Measurements from ENCODE around the gene MORN4.
A peak's percentile ranks its signal among the peaks of the same experiment; 100 is the strongest.
"Not testable (repeated sequence)": the region's sequence is repeated elsewhere in the genome, so short reads cannot be mapped to it uniquely, and the experiment has no call there.

The MORN4 gene

GRCh38 chr10:97632949-97633884 is at the start of gene MORN4:
Gene MORN4, minus strand, starts transcription at chr10:97633500. Its CDS starts 13,847 bp downstream, at chr10:97619653.
- DNase-seq, result peak; percentile 83

DNA sequence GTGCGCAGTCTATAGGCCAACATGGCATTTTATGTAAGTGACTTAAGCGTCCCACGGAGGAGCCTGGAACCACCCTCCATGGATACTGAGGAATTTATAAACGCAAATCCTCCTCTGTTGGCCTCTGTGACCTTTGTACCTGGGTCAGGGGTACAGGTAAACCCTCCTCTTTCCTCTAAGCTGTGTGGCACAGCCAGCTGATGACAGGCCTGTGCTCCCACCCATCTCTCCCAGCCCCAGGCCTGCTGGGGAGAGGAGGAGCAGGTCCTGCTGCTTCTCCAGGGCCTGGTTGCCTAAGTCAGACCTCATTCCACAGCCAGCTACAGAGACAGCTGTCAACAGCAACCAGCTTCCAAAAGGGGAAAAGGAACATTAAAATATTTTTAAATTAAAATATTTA is 48.7 kb upstream of the MORN4 start:
- DNase-seq, result no peak

DNA sequence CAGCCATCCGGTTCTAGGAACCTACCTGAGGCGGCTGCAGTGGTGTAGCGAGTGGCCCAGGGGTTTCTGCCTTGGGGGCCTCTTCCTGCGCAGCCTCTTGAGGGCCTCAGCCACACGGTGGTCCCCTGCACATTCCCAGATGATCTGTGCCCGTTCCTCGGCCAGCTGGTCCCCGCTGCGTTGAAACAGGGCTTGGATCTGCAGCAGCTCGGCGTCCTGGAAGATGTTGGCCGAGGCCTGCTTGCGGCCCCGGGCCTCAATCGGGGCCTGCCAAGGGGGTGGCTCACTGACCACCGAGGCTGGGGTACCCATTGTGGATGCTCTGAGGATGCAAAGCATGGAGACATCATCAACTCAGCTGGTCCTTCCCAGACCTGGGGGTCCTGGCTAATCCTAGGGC is 46.3 kb upstream of the MORN4 start:
- no peak for DNase-seq

- DNase-seq, result peak; percentile 38
These were observed 43.7 kb upstream of the MORN4 start for GRCh38 chr10:97676770-97677581.

DNA sequence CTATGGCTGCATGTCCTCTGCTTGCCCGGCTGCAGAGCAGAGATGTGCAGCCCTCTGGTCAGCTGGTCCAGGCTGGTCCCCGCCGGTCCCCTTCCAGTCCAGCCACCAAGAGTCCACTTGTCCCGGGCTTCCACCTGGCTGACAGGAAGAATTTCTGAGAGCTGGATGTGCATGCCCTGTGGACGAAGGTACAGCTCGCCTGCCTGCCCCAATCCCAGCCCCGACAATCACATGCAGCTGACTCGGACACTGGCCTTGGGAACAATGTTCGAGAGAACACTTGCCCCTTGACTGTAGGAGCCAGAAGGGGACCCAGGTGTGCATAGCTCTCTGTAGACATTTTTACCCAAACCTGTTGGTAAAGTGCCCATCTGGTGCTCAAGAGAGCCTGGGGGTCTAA is 41.9 kb upstream of the MORN4 start:
- no peak for DNase-seq

- no peak for DNase-seq
These were observed 40.6 kb upstream of the MORN4 start for GRCh38 chr10:97673736-97674525.

GRCh38 chr10:97669571-97669970 is 36.3 kb upstream of the MORN4 start:
- DNase-seq, result no peak

- no peak for DNase-seq
These were observed 34.2 kb upstream of the MORN4 start for GRCh38 chr10:97667463-97667862.

DNA sequence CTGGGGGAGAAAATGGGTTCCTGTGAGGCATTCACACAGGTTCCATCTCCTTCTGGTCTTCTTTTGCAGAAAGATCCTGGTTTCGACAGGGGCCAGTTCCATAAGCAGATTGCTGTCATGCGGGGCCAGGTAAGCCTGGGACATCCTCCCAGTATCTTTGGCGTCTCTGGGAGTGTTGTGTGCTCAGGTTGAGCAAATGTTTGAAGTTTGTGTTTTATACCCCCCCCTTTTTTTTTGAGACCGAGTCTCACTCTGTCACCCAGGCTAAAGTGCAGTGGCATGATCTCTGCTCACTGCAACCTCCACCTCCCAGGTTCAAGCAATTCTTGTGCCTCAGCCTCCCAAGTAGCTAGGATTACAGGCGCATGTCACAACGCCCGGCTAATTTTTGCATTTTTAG is 33.7 kb upstream of the MORN4 start:
- no peak for DNase-seq

DNA sequence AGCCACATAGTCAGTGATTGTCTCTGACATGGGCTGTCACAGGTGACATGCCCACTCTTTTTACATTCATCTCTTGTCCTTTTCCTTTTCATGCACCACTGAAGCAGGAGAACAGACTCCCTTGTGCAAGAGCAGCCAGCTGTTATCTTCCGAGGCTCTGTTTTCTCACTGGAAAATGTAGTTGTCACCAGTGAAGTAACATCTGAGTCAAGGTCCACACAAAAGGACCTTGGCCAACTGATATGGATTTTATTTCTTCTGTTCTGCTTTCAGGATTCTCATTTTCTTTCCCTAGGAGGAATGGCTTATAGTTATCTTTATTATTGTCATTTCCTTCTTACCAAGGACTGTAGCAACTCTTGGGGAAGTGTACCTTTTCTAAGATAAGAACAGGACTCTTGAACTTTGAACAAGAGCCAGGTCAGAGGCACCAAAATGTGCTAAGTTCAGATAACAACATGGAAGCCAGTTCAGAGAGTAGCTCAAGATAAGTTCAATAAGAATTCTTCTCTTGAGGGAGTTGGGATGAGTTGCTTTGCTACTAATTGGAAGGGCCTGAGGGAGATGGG is 31.1 kb upstream of the MORN4 start:
- no peak for DNase-seq

- DNase-seq, result no peak
These were observed 26.3 kb upstream of the MORN4 start for GRCh38 chr10:97659589-97659988.

GRCh38 chr10:97656777-97657176 is 23.5 kb upstream of the MORN4 start:
- no peak for DNase-seq

DNA sequence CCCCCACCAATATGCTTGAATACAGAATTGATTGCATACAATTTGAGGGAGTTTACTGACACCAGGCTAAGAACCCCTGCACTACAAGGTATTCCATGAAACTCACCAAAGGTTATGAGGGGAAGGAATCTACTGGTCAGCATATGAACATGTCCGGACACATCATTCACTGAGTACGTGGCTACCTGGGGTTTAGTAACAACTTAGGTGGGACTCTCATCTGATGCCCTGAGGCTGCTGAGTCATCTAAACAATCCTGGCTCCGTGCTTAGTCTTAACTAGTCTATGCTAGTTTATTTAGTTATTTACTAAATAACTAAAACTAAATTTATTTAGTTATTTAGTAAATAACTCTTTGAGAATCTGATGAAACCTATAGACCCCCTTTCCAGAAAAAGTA is 18.5 kb upstream of the MORN4 start:
- DNase-seq, result no peak

- no peak for DNase-seq
These were observed 17.4 kb upstream of the MORN4 start for GRCh38 chr10:97650726-97651125.

GRCh38 chr10:97649405-97649750 is 16.1 kb upstream of the MORN4 start:
- DNase-seq, result not testable (repeated sequence)

- DNase-seq, result no peak
These were observed 15.5 kb upstream of the MORN4 start for GRCh38 chr10:97648562-97649404.

DNA sequence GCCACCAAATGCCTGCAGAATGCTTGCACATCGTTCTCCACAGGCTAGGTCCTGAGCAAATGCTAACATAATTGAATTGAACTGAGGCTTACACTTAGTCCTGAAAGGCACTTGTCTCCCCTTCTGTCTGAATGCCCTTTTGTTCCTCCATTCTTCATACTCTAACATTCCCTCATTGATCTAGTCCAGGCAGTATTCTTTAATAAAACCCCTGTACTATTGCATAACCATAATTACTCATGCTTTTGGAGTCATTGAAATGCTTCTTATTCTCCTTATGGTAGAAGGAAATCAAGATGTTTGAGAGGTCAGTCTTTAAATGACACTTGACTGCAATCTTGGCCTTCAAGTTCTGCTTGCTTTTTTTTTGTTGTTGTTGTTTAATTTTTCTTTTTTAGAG is 14.3 kb upstream of the MORN4 start:
- DNase-seq, result no peak

GRCh38 chr10:97644936-97645335 is 11.6 kb upstream of the MORN4 start:
- no peak for DNase-seq

DNA sequence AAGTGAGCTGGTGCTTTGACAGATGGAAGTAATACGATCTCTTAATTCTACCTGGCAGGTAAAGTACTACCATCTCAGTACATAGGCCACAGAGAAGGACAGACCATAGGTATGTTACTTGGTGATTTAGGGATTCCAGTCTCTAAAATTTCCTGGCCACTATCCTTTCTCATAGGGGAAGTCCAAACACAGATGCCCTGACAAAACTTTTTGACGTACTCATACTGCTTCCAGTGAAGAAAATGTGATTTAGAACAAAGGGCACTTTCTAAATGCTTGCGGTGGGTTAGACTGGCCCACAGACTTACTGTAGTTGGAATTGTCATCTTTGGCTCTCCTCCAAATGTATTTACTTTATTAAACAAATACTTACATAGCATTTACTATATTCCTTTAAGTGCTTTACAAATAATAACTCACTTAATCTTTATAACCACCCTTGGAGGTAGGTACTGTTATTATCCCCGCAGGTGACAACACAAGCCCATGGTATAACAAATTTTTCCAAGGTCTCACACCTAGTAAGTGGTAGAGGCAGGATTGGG is 10.2 kb upstream of the MORN4 start:
- DNase-seq, result no peak

GRCh38 chr10:97642471-97643159 is 9.3 kb upstream of the MORN4 start:
- not testable (repeated sequence) for DNase-seq

Measured in SHP77 treated with DMSO at 0.1 percent for 48 hours (cell line).